HFF-Myc (cell line): ENCODE measurements around the gene PTRH1.

Experiments
- DNase-seq: peaks from one replicate; pipeline ENCODE4 v3.0.0-alpha.2; 2011; ENCODE audit warnings: low read depth; ENCODE audit errors: extremely low read depth
- H3K4me3 ChIP-seq: replicated peaks from 2 replicates; pipeline ENCODE4 v1.5.1; 2011; ENCODE audit warnings: low read depth, mild to moderate bottlenecking, control low read depth, low read length
- TF ChIP-seq, protein P1 (sequence below): IDR thresholded peaks from 2 replicates; pipeline ENCODE4 v1.5.1; 2012; ENCODE audit warnings: mild to moderate bottlenecking, low read depth, low read length, control low read depth; ENCODE audit errors: missing control alignments

PTRH1 gene

DNA sequence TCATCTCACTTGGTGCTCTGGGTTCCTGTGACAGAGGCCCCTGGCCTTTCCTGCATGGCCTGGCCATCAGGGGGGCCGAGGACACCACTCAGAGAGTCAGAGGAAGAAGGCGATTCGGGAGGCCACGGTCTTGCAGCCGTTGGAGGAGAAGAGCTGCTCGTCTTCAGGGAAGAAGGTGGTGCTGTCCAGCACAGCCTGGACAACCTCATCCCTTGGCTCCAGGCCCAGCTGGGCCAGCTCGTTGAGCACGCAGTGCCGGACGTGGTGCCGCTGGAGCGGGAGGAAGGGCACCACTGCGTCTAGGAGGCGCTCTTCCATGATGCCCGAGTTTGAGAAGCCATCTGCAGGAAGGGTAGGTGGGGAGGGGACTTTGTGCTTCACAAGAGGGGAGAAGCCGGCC is 16.5 kb upstream of the PTRH1 start:
- TF ChIP-seq, protein P1, sequence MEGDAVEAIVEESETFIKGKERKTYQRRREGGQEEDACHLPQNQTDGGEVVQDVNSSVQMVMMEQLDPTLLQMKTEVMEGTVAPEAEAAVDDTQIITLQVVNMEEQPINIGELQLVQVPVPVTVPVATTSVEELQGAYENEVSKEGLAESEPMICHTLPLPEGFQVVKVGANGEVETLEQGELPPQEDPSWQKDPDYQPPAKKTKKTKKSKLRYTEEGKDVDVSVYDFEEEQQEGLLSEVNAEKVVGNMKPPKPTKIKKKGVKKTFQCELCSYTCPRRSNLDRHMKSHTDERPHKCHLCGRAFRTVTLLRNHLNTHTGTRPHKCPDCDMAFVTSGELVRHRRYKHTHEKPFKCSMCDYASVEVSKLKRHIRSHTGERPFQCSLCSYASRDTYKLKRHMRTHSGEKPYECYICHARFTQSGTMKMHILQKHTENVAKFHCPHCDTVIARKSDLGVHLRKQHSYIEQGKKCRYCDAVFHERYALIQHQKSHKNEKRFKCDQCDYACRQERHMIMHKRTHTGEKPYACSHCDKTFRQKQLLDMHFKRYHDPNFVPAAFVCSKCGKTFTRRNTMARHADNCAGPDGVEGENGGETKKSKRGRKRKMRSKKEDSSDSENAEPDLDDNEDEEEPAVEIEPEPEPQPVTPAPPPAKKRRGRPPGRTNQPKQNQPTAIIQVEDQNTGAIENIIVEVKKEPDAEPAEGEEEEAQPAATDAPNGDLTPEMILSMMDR, result no peak
- DNase-seq, result no peak
- no peak overlapping the region for H3K4me3 ChIP-seq

DNA sequence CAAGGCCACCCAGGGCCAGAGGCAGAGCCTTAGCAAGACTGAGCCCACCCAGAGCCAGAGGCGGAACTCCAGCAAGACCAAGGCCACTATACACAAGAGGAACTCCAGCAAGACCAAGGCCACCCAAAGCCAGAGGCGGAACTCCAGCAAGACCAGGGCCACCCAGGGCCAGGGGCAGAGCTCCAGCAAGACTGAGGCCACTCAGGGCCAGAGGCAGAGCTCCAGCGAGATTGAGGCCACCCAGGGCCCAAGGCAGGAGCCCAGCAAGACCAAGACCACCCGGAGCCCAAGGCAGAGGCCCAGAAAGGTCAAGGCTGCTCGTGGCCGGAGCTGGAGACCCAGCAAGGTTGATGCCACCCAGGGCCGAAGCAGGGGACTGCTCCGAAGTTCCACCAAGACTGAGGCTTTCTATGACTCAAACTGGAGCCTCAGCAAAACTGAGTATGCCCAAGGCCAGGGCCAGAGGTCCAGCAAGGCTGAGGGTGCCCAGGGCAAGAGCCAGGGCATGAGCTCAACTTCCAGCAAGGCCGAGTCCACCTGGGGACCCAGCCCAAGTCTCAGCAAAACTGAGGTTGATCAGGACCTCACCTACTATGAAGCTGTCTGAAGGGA is 15.4 kb upstream of the PTRH1 start:
- TF ChIP-seq, protein P1, result no peak
- H3K4me3 ChIP-seq, result no peak overlapping the region
- DNase-seq, result no peak

DNA sequence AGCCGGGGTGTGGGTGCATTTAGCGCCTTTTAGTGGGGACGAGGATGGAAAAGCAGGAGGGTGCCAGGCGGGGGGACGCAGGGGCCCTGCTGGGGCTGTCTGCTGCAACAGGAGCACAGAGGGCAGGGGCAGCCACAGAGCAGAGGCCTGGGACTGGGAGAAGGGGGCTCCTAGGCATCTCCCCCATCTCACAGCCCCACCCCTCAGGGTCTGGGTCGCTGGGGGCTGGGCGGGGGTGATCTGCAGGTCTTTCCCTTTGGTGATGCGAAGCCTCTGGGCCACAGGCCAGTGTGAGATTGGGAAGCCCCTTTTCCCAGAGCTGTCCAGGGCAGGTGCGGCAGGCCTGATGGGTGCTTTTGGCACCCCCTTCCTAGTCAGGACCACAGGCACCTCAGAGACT is 14.8 kb upstream of the PTRH1 start:
- TF ChIP-seq, protein P1, result no peak
- DNase-seq, result no peak
- H3K4me3 ChIP-seq, result no peak overlapping the region

DNA sequence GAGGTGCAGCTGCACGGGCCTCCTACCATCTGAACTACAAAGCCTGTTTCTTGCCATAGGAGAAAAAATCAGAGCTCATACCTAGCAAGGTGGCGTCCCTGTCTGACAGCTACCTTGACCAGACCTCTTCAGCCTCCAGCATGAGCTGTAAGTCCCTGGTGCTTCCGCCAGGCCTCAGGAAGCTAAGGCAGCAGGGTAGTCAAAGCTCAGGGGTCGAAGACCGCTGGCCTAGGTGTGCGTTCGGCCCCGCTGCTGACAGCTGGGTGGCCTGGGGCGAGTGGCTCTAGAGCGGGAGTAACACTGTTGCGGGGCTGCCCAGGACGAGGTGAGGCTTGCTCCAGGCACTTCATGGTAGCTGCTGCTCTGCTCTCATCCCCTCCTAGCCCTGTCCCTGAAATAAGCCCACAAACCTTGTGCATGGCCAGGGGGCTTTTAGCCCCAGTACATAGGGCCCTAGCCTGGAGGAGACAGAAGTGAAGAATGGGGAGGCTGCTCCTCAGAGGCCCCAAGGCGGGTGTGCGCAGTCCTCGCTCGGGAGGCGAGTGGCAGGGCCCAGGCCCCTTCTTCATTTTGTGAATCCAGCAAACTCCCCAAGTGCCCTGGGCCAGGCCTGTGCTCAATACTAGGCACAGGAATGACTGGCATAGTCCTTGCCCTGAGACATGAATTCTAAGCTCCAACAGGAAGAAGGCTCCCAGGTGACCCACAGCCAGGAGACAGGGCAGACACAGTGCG is 14.2 kb upstream of the PTRH1 start:
- no peak overlapping the region for H3K4me3 ChIP-seq
- TF ChIP-seq, protein P1, result no peak
- no peak for DNase-seq

DNA sequence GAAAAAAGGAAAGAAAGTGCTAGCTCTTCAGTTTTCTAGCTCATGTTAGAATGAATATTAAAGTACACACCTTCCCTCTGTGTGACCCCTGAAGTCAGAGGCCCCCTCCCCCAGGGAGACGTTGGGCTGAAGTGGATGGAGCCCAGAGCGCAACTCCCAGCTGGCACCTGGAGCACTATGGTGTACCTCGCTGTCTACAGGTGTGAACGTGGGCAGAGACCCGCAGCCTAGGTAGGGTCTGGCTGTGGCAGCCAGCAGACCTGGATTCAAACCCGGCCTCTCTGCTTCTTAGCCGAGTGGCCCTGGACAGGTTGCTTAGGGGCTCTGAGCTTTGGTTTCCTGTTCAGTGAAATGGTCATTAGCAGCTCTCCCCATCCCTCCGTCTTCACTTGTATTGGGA is 13.3 kb upstream of the PTRH1 start:
- no peak overlapping the region for H3K4me3 ChIP-seq
- DNase-seq, result no peak
- TF ChIP-seq, protein P1, result no peak

DNA sequence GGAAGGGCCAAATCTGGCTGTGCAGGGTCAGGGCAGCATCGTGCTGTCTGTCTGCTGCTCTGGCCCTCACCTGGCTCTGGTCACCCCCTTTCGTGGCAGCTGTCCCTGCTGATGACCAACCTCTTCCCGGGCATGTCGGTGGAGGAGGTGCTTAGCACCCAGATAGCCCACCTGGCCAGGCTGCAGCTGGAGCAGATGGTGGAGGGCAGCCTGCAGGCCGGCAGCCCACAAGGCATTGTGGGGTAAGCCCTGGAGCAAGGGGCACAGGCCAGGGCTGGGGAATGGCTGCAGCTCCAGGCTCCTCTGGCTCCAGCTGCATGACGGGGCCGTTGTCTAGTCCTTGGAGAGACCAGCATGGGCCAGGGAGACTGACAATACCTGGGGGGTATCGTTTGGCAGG is 11.4 kb upstream of the PTRH1 start:
- TF ChIP-seq, protein P1, result no peak
- H3K4me3 ChIP-seq, result no peak overlapping the region
- DNase-seq, result no peak
